ENCODE results near the gene KCNA5. TPM values are rescaled to one million over a fixed set of nuclear protein-coding genes. Genes with fewer than 3 reads are reported as not detected.

KCNA5 gene
- total and polyA plus RNA-seq, 8 donors = 0.25 to 11.1 (median 0.91) TPM

DNA sequence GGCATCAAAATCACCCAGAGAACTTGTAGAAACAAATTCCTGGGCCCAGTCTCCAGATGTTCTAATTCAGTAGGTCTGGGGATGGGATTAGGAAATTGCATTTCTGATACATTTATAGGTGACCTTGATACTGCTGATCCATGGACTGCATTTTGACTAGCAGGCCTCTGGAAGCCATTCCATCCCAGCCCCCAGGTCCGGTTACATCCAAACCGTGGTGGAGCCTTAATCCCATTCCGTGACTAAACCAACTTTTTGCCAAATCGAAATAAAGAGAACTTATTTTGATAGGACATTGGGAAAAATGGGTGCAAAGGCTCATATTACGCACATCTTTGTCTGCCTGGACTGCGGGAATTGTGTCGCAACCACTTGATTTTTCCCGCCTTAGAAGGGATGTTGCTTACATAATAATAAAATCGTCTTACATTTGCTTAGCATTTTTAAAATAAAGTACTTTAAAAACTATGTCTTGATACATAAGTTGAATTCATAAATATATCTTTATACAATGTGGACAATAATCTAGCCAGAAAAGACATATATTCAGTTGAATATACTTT is 5.8 kb upstream of the KCNA5 start:
- Histone ChIP-seq H3K27me3 (peaks cover 0 to 17% (median 0%) of the 10 kb centered on the region in 4 donors), H3K4me1 (no peaks in the 10 kb centered on the region), H3K27ac (no peak overlapping the region), H3K36me3 (no peaks in the 10 kb centered on the region), H3K4me3 (no peak overlapping the region), H3K9me3 (no peaks in the 10 kb centered on the region)
- TF ChIP-seq, protein P1, sequence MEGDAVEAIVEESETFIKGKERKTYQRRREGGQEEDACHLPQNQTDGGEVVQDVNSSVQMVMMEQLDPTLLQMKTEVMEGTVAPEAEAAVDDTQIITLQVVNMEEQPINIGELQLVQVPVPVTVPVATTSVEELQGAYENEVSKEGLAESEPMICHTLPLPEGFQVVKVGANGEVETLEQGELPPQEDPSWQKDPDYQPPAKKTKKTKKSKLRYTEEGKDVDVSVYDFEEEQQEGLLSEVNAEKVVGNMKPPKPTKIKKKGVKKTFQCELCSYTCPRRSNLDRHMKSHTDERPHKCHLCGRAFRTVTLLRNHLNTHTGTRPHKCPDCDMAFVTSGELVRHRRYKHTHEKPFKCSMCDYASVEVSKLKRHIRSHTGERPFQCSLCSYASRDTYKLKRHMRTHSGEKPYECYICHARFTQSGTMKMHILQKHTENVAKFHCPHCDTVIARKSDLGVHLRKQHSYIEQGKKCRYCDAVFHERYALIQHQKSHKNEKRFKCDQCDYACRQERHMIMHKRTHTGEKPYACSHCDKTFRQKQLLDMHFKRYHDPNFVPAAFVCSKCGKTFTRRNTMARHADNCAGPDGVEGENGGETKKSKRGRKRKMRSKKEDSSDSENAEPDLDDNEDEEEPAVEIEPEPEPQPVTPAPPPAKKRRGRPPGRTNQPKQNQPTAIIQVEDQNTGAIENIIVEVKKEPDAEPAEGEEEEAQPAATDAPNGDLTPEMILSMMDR (IDR thresholded peaks at IDR 0.05) = no peak
- DNase-seq (no peak), ATAC-seq (no peak), FAIRE-seq (no peak)
- intact Hi-C loops (cut with DNase I) = no loop called here
- 75 to 76% methylated on average over 9 of the region's 9 CpGs for WGBS, 2 donors

DNA sequence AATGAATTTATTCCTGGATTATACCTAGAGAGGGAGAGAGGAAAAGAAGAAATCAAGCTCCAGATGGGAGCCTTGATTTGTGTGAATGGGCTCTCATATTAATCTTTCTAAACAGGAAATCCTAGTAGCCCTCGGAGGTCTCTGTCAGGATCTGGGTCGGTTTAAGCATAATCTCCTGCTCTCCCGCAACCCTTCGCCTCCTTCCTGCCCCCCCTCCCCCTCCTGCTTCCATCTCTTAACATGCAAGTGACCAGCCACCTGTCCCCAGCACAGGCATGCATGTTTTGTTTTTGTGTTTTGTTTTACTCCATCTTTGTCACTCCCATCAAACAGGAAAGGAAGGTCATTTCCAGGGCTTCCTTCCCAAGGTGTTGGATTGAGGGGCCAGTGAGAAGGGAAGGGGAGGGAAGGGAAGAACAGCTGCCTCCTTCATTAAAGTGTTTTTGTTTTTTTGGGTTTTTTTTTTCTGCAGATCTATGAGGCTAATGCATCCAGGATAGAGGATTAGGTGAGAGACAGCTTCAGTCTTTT is 4.8 kb upstream of the KCNA5 start:
- TF ChIP-seq, protein P1 (IDR thresholded peaks at IDR 0.05) = no peak
- no peak for ATAC-seq
- no peak for FAIRE-seq

DNA sequence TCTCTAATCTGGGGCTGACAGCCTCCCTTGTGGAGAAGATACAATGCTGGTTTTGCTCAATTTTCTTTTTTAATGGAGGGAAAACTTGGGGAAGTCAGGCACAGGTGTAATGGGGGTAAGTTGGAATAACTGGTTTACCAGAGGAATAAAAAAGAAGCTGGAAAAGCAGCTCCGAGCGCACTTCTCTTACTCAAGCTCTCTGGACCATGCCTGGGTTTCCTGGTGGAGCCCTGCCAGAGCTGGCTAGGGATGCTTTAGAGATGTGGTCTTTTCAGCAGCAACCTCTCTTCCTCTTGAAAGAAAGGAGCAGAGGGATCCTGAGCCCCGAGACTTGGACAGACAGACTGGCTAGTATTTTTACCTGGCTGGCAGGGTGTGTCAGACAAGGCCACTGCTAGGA is 3.9 kb upstream of the KCNA5 start:
- H3K4me1 ChIP-seq = no peaks in the 10 kb centered on the region
- no peak overlapping the region for H3K4me3 ChIP-seq
- H3K36me3 ChIP-seq = no peaks in the 10 kb centered on the region
- peaks cover 0 to 22% (median 0%) of the 10 kb centered on the region in 4 donors for H3K27me3 ChIP-seq
- FAIRE-seq = no peak
- TF ChIP-seq, protein P1 (IDR thresholded peaks at IDR 0.05) = no peak
- H3K27ac ChIP-seq = no peak overlapping the region
- no peak for DNase-seq
- intact Hi-C loops (cut with DNase I) = no loop called here
- no peak for ATAC-seq
- WGBS, 2 donors = 68 to 73% methylated on average over 3 of the region's 3 CpGs
- H3K9me3 ChIP-seq = no peaks in the 10 kb centered on the region

More for the DNA sequence above, 4.8 kb upstream of the KCNA5 start:
- H3K9me3 ChIP-seq = no peaks in the 10 kb centered on the region
- H3K4me1 ChIP-seq = no peaks in the 10 kb centered on the region
- intact Hi-C loops (cut with DNase I) = no loop called here
- H3K27ac ChIP-seq = no peak overlapping the region
- no peak overlapping the region for H3K4me3 ChIP-seq
- no peak for DNase-seq
- WGBS, 2 donors = 21% methylated on average over 4 of the region's 4 CpGs
- no peaks in the 10 kb centered on the region for H3K36me3 ChIP-seq
- H3K27me3 ChIP-seq = peaks cover 0 to 17% (median 0%) of the 10 kb centered on the region in 4 donors

DNA sequence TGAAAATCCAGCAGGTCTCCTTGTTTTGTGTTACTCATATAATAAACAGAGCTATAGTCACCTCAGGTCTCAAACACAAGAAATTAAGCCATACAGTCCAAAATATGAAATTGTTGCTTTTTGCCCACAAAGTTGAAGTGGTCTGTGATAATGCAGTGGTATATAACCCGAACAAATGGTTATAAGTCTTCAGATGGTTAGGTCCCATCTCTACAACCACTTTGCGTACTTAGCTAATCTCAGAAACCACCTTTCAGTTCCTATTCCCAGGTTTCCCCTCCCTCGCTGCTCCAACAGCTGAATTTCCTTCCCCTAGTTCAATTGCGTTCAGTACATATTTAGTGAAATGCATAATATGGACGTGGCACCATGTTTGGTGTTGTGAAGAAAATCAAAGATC is 3.3 kb upstream of the KCNA5 start:
- Histone ChIP-seq H3K36me3 (no peaks in the 10 kb centered on the region), H3K4me3 (no peak overlapping the region), H3K27ac (no peak overlapping the region), H3K9me3 (no peaks in the 10 kb centered on the region), H3K27me3 (peaks cover 0 to 22% (median 0%) of the 10 kb centered on the region in 4 donors), H3K4me1 (no peaks in the 10 kb centered on the region)
- intact Hi-C loops (cut with DNase I) = no loop called here
- WGBS, 2 donors = 38 to 51% methylated on average over 5 of the region's 5 CpGs
- FAIRE-seq = no peak
- TF ChIP-seq, protein P1 (IDR thresholded peaks at IDR 0.05) = no peak
- no peak for ATAC-seq
- no peak for DNase-seq

All from pancreas (tissue), 10 donors.